Fibroblast of lung (primary cell): ENCODE data around the gene RCSD1.

Experiments
- CTCF ChIP-seq, 2 donors: IDR thresholded peaks in 1 of 2; conservative IDR thresholded peaks in 1 of 2; 1 replicate in 1 of 2; 2 replicates in 1 of 2; pipeline ENCODE4 v1.5.1; 2011 to 2012; ENCODE audit warnings: low read length in 2 of 2, control low read depth in 1 of 2, inconsistent platforms in 1 of 2, low read depth in 1 of 2, mild to moderate bottlenecking in 1 of 2
- EZH2 ChIP-seq: IDR thresholded peaks from 2 replicates; pipeline ENCODE4 v1.5.1; 2012; ENCODE audit warnings: low read length, control low read depth, mild to moderate bottlenecking; ENCODE audit errors: missing control alignments

- TF ChIP-seq CTCF (conservative IDR thresholded peaks at IDR 0.05 in 1 of 2, IDR thresholded peaks at IDR 0.05 in 1 of 2; ENCODE audit: low read depth in 1 of 2, low read length in 2 of 2) (no peak), EZH2 (no peak)
Measured at GRCh38 chr1:167739752-167740151, 109.7 kb downstream of the RCSD1 start.
